Bladder microvascular endothelial cell (primary cell): ENCODE measurements around the gene ILF3. TPM values are rescaled to one million over a fixed set of nuclear protein-coding genes. Genes with fewer than 3 reads are reported as not detected.

Experiments used
- total RNA-seq: library from RNA; depleted of rRNA; stranded (reverse); fragments of >200 nt; gene quantifications from 2 replicates; pipeline ENCODE4 v1.2.3, GENCODE V29; 2014

ILF3 gene
- total RNA-seq = 74.3 and 149 TPM in 2 replicates

GRCh38 chr19:10653732-10654609 is at the start of gene ILF3:
ILF3 (plus strand) TSS chr19:10654346; CDS start chr19:10670606, 16,260 bp downstream.

GRCh38 chr19:10625003-10625761 is 29.0 kb upstream of the ILF3 start, which contains the start of gene SLC44A2:
SLC44A2 (plus strand) TSS chr19:10625553; CDS start chr19:10625634, 81 bp downstream.

GRCh38 chr19:10717356-10718204 is 63.4 kb downstream of the ILF3 start, which contains the start of gene DNM2:
DNM2 (plus strand) TSS chr19:10718079; CDS start chr19:10718243, 164 bp downstream.

Other genes with a start within 250 kb of the ILF3 start
- 1.1 and 4.2 TPM in 2 replicates for gene PDE4A, start 233.8 kb upstream of the ILF3 start, total RNA-seq
- gene KEAP1, start 151.0 kb upstream of the ILF3 start, total RNA-seq = 78.8 and 118 TPM in 2 replicates
- gene S1PR5, start 136.9 kb upstream of the ILF3 start, total RNA-seq = 0.13 and 0.16 TPM in 2 replicates
- 6.5 and 8.2 TPM in 2 replicates for gene ATG4D, start 110.4 kb upstream of the ILF3 start, total RNA-seq
- gene KRI1, start 88.3 kb upstream of the ILF3 start, total RNA-seq = 6.2 and 7.4 TPM in 2 replicates
- gene CDKN2D, start 85.4 kb upstream of the ILF3 start, total RNA-seq = 6.2 and 7.1 TPM in 2 replicates
- gene AP1M2, start 67.0 kb upstream of the ILF3 start, total RNA-seq = 0.13 TPM in 1 of 2 replicates, not detected in the other
- 45.5 and 88.3 TPM in 2 replicates for gene SLC44A2, start 28.8 kb upstream of the ILF3 start, total RNA-seq
- 19.6 and 27.8 TPM in 2 replicates for gene QTRT1, start 47.1 kb downstream of the ILF3 start, total RNA-seq
- 86.9 and 167 TPM in 2 replicates for gene DNM2, start 63.7 kb downstream of the ILF3 start, total RNA-seq
- 30.3 and 55.0 TPM in 2 replicates for gene TMED1, start 181.9 kb downstream of the ILF3 start, total RNA-seq
- 0.16 and 0.25 TPM in 2 replicates for gene C19orf38, start 194.1 kb downstream of the ILF3 start, total RNA-seq
- gene CARM1, start 217.2 kb downstream of the ILF3 start, total RNA-seq = 16.2 and 28.3 TPM in 2 replicates